Erythroblast (primary cell): Measurements from ENCODE around the gene HSD17B2.

ENCODE experiments used
- GATA1 ChIP-seq: IDR thresholded peaks from 2 replicates; pipeline ENCODE4 v1.6.1; 2011; ENCODE audit warnings: low read depth, mild to moderate bottlenecking, control low read depth, low read length, moderate library complexity
- POLR2A ChIP-seq: IDR thresholded peaks from 2 replicates; pipeline ENCODE4 v1.6.1; 2011; ENCODE audit warnings: mild to moderate bottlenecking, low read length

DNA sequence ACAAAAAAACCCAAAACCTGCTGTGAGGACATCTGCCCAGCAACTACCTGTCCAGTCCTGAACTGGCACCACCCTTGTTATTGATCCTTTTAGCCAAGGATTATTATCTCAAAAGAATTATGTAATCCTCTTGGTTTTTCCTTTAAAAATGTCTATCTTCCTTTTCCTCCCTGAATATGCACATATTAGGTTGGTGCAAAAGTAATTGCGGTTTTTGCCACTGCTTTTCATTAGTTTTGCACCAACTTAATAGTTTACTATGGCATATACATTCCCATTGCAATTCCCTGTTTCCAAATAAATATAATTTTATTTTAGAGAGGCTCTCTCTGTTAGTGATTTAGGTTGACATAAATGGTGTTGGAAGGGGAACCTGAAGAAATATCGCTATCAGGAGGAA is 83.7 kb downstream of the HSD17B2 start:
- TF ChIP-seq POLR2A (no peak), GATA1 (no peak)
